GM23338 (cell line): ENCODE data around the gene SPINK8. TPM values are rescaled to one million over a fixed set of nuclear protein-coding genes. Genes with fewer than 3 reads are reported as not detected.

ENCODE experiments used
- CREB1 ChIP-seq: fragments of 250-450 bp; sonication (Bioruptor Pico); IDR thresholded peaks from 2 replicates; pipeline ENCODE4 v1.5.0; 2020; ENCODE audit warnings: low read depth, mild to moderate bottlenecking, moderate library complexity
- CTCF ChIP-seq, 2 experiments: fragments of 200-600 bp in 1 of 2; sonication (generic) in 1 of 2; conservative IDR thresholded peaks; 2 replicates each; pipeline versions ENCODE4 v1.5.1 to v1.6.1; 2016 to 2017; ENCODE audit warnings: antibody characterized with exemption in 2 of 2, low read depth in 2 of 2, mild to moderate bottlenecking in 2 of 2, moderate library complexity in 1 of 2
- ETS1 ChIP-seq: IDR thresholded peaks from 2 replicates; pipeline ENCODE4 v1.6.1; 2016; ENCODE audit warnings: antibody characterized with exemption
- EZH2 ChIP-seq: fragments of 200-600 bp; sonication (generic); IDR thresholded peaks from one replicate; pipeline ENCODE4 v1.8.0; 2017; ENCODE audit warnings: antibody characterized with exemption, mild to moderate bottlenecking, low read depth; ENCODE audit not compliant: unreplicated experiment
- EZH2phosphoT487 ChIP-seq: fragments of 200-600 bp; sonication (generic); IDR thresholded peaks from one replicate; pipeline ENCODE4 v1.8.1; 2018; ENCODE audit warnings: antibody characterized with exemption; ENCODE audit not compliant: unreplicated experiment
- POLR2AphosphoS5 ChIP-seq: IDR thresholded peaks from 2 replicates; pipeline ENCODE4 v1.6.1; 2016; ENCODE audit warnings: antibody characterized with exemption, low read depth
- ZNF114 ChIP-seq: fragments of 250-450 bp; sonication (Bioruptor Pico); IDR thresholded peaks from 2 replicates; pipeline ENCODE4 v1.5.0; 2020; ENCODE audit warnings: mild to moderate bottlenecking, moderate library complexity
- ZNF462 ChIP-seq: fragments of 250-450 bp; sonication (Bioruptor Pico); IDR thresholded peaks from 2 replicates; pipeline ENCODE4 v1.5.0; 2020; ENCODE audit warnings: mild to moderate bottlenecking, moderate library complexity
- polyA plus RNA-seq: library from polyadenylated mRNA; unstranded; fragments of >200 nt; fragmentation: Nextera tagmentation; extraction: Ambion mirVana; gene quantifications from 2 replicates; pipeline ENCODE4 v1.2.1, GENCODE V29; 2016
- total RNA-seq: library from RNA; depleted of rRNA; stranded (reverse); fragments of >200 nt; shearing (Covaris generic); gene quantifications from 2 replicates; pipeline ENCODE4 v1.2.3, GENCODE V29; 2014

Gene SPINK8
- total and polyA plus RNA-seq, 2 experiments from 2014 or later, result not detected

GRCh38 chr3:48285675-48286074 is 47.8 kb downstream of the SPINK8 start (continued):
- no peak for TF ChIP-seq ZNF462 (CRISPR knock-in tag)
- TF ChIP-seq ETS1, result no peak
- TF ChIP-seq ZNF114 (CRISPR knock-in tag), result no peak
- no peak for TF ChIP-seq EZH2phosphoT487
- no peak for TF ChIP-seq CTCF (conservative IDR thresholded peaks at IDR 0.05; ENCODE audit: low read depth in 2 of 2)
- no peak for TF ChIP-seq CREB1
- no peak for TF ChIP-seq POLR2AphosphoS5
- no peak for TF ChIP-seq EZH2
